Endothelial cell of umbilical vein (primary cell): ENCODE data around the gene DNAH1.

Experiments
- JUN ChIP-seq: IDR thresholded peaks from 2 replicates; pipeline ENCODE4 v1.6.1; 2011; ENCODE audit warnings: borderline replicate concordance, low read depth; ENCODE audit not compliant: insufficient read length, insufficient read depth
- POLR2AphosphoS5 ChIP-seq: IDR thresholded peaks from 2 replicates; pipeline ENCODE4 v1.6.1; 2012; ENCODE audit warnings: low read depth, mild to moderate bottlenecking, control low read depth, low read length, moderate library complexity; ENCODE audit not compliant: insufficient read depth
- TF ChIP-seq, protein P1 (sequence below), 2 donors: IDR thresholded peaks; 1 replicate in 1 of 2; 2 replicates in 1 of 2; pipeline ENCODE4 v1.5.1; 2011; ENCODE audit warnings: low read length in 2 of 2, mild to moderate bottlenecking in 2 of 2, moderate library complexity in 2 of 2, control low read depth in 1 of 2, inconsistent platforms in 1 of 2, low read depth in 1 of 2; ENCODE audit not compliant: insufficient read depth in 1 of 2; ENCODE audit errors: extremely low read depth in 1 of 2

DNA sequence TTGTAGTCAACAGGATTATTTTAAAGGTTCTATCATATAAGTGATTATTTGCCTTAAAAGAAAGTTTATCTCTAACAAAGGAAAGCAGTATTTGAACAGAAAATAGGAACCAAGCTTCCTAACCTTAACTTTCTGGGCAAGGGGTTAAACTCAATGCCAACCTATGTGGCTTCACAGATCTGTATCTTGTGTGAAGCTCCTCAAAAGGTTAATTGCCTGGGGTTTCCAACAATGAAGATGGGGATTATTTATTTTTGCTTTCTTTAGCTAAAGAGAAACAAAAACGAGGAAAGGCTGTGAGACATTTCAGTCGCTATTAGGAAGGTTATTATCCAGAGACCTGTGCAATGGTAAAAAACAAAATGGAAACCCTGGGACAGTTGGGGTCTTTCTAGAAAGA, 36.5 kb upstream of the DNAH1 start:
- TF ChIP-seq, protein P1, sequence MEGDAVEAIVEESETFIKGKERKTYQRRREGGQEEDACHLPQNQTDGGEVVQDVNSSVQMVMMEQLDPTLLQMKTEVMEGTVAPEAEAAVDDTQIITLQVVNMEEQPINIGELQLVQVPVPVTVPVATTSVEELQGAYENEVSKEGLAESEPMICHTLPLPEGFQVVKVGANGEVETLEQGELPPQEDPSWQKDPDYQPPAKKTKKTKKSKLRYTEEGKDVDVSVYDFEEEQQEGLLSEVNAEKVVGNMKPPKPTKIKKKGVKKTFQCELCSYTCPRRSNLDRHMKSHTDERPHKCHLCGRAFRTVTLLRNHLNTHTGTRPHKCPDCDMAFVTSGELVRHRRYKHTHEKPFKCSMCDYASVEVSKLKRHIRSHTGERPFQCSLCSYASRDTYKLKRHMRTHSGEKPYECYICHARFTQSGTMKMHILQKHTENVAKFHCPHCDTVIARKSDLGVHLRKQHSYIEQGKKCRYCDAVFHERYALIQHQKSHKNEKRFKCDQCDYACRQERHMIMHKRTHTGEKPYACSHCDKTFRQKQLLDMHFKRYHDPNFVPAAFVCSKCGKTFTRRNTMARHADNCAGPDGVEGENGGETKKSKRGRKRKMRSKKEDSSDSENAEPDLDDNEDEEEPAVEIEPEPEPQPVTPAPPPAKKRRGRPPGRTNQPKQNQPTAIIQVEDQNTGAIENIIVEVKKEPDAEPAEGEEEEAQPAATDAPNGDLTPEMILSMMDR (IDR thresholded peaks at IDR 0.05; ENCODE audit: extremely low read depth in 1 of 2, insufficient read depth in 1 of 2, low read depth in 1 of 2, low read length in 2 of 2) = no peak
- TF ChIP-seq POLR2AphosphoS5 = no peak
- TF ChIP-seq JUN = no peak
